IPS-NIHi7 (cell line): Measurements from ENCODE around the gene MIPOL1.

Experiments
- DNase-seq: peaks from one replicate; pipeline ENCODE4 v3.0.0; 2012; ENCODE audit warnings: mixed read lengths; ENCODE audit errors: extremely low spot score

MIPOL1 gene

GRCh38 chr14:37587131-37587803, 389.5 kb downstream of the MIPOL1 start:
- no peak for DNase-seq

GRCh38 chr14:37587881-37588666, 390.3 kb downstream of the MIPOL1 start:
- DNase-seq, result no peak

- no peak for DNase-seq
Measured at GRCh38 chr14:37588667-37588955, 390.9 kb downstream of the MIPOL1 start.

- no peak for DNase-seq
Measured at GRCh38 chr14:37588956-37589714, 391.4 kb downstream of the MIPOL1 start.

GRCh38 chr14:37589715-37590427, 392.1 kb downstream of the MIPOL1 start:
- no peak for DNase-seq

GRCh38 chr14:37590428-37591139, 392.8 kb downstream of the MIPOL1 start:
- no peak for DNase-seq

GRCh38 chr14:37591311-37591940, 393.7 kb downstream of the MIPOL1 start:
- no peak for DNase-seq

GRCh38 chr14:37591941-37592481, 394.3 kb downstream of the MIPOL1 start:
- DNase-seq, result no peak

- no peak for DNase-seq
Measured at GRCh38 chr14:37592482-37593408, 395.0 kb downstream of the MIPOL1 start.

GRCh38 chr14:37593511-37594237, 395.9 kb downstream of the MIPOL1 start:
- no peak for DNase-seq

- no peak for DNase-seq
Measured at GRCh38 chr14:37594238-37594970, 396.7 kb downstream of the MIPOL1 start.

- no peak for DNase-seq
Measured at GRCh38 chr14:37594971-37595808, 397.5 kb downstream of the MIPOL1 start, which contains the start of the genes FOXA1 and TTC6. TSS of gene FOXA1 (minus strand) at chr14:37595249. CDS start at chr14:37594972, 277 bp downstream. TSS of gene TTC6 (plus strand) at chr14:37595629. CDS start at chr14:37622065, 26,436 bp downstream.

GRCh38 chr14:37595809-37596621, 398.3 kb downstream of the MIPOL1 start:
- DNase-seq, result no peak

- DNase-seq, result no peak
Measured at GRCh38 chr14:37596790-37597472, 399.2 kb downstream of the MIPOL1 start.

GRCh38 chr14:37597538-37597913, 399.8 kb downstream of the MIPOL1 start:
- DNase-seq, result no peak
